CD14-positive monocyte (primary cell): ENCODE measurements around the gene NAA25. TPM values are rescaled to one million over a fixed set of nuclear protein-coding genes. Genes with fewer than 3 reads are reported as not detected.
"Not testable (repeated sequence)": the region's sequence is repeated elsewhere in the genome, so short reads cannot be mapped to it uniquely, and the experiment has no call there.

Experiments
- DNase-seq, 3 donors: peaks; one replicate each; pipeline ENCODE4 v3.0.0-alpha.2; 2011 to 2022
- H2AFZ ChIP-seq: 2 replicates; pipeline ENCODE4 v1.6.0; 2012; ENCODE audit warnings: mild to moderate bottlenecking, low read depth, low read length, inconsistent platforms; ENCODE audit not compliant: insufficient read depth, poor library complexity, severe bottlenecking
- H3K27ac ChIP-seq, 2 donors: 1 replicate in 1 of 2; 2 replicates in 1 of 2; pipeline ENCODE4 v1.5.1; 2012 to 2013; ENCODE audit warnings: low read length in 2 of 2, control low read depth in 1 of 2, inconsistent platforms in 1 of 2, low read depth in 1 of 2, mild to moderate bottlenecking in 1 of 2
- H3K27me3 ChIP-seq, 2 donors: one replicate each; pipeline versions ENCODE4 v1.6.0 to v1.6.1; 2011 to 2013; ENCODE audit warnings: low read length in 2 of 2; ENCODE audit not compliant: control insufficient read depth in 2 of 2, insufficient read depth in 2 of 2
- H3K36me3 ChIP-seq, 2 donors: replicated peaks in 1 of 2; 1 replicate in 1 of 2; 2 replicates in 1 of 2; pipeline versions ENCODE4 v1.5.1 to v1.6.1; 2012 to 2013; ENCODE audit warnings: low read length in 2 of 2, control low read depth in 1 of 2, inconsistent platforms in 1 of 2, mild to moderate bottlenecking in 1 of 2; ENCODE audit not compliant: insufficient read depth in 2 of 2, control insufficient read depth in 1 of 2
- H3K4me1 ChIP-seq, 2 donors: 1 replicate in 1 of 2; 2 replicates in 1 of 2; pipeline versions ENCODE4 v1.5.1 to v1.6.1; 2012 to 2013; ENCODE audit warnings: low read length in 2 of 2, control low read depth in 1 of 2, inconsistent platforms in 1 of 2, mild to moderate bottlenecking in 1 of 2, moderate library complexity in 1 of 2; ENCODE audit not compliant: insufficient read depth in 2 of 2, control insufficient read depth in 1 of 2
- H3K4me2 ChIP-seq: replicated peaks from 2 replicates; pipeline ENCODE3; 2012; ENCODE audit warnings: low read length, moderate library complexity, mild to moderate bottlenecking; ENCODE audit not compliant: poor library complexity, severe bottlenecking; ENCODE audit errors: extremely low read depth
- H3K4me3 ChIP-seq, 3 experiments: fragments of 200-600 bp in 1 of 3; sonication (generic) in 1 of 3; replicated peaks in 1 of 3; 1 replicate in 2 of 3; 2 replicates in 1 of 3; pipeline ENCODE4 v1.5.1; 2011 to 2013; ENCODE audit warnings: low read length in 3 of 3, mild to moderate bottlenecking in 3 of 3, control low read depth in 2 of 3, low read depth in 2 of 3, inconsistent platforms in 1 of 3, moderate library complexity in 1 of 3
- H3K79me2 ChIP-seq: 2 replicates; pipeline ENCODE4 v1.6.0; 2012; ENCODE audit warnings: mild to moderate bottlenecking, control low read depth, inconsistent platforms, low read length, moderate library complexity; ENCODE audit not compliant: insufficient read depth
- H3K9ac ChIP-seq: 2 replicates; pipeline ENCODE4 v1.6.0; 2017; ENCODE audit warnings: low read length, mild to moderate bottlenecking; ENCODE audit not compliant: insufficient read depth, poor library complexity, severe bottlenecking
- H3K9me3 ChIP-seq, 2 donors: replicated peaks in 1 of 2; 1 replicate in 1 of 2; 2 replicates in 1 of 2; pipeline versions ENCODE4 v1.5.1 to v1.6.1; 2012 to 2013; ENCODE audit warnings: low read length in 2 of 2, control low read depth in 1 of 2; ENCODE audit not compliant: control insufficient read depth in 1 of 2, insufficient read depth in 1 of 2
- H4K20me1 ChIP-seq: 2 replicates; pipeline ENCODE4 v1.6.0; 2012; ENCODE audit warnings: mild to moderate bottlenecking, low read length, control low read depth, moderate library complexity; ENCODE audit not compliant: insufficient read depth
- H3K27ac Mint-ChIP-seq, 7 donors: one replicate each; pipeline ENCODE4 v1.8.0; 2020; ENCODE audit warnings: mild to moderate bottlenecking in 7 of 7, mixed read lengths in 7 of 7, moderate library complexity in 6 of 7, inconsistent platforms in 2 of 7
- H3K27me3 Mint-ChIP-seq, 3 donors: one replicate each; pipeline ENCODE4 v1.8.0; 2021 to 2022; ENCODE audit warnings: low read depth in 3 of 3, mild to moderate bottlenecking in 3 of 3, mixed read lengths in 3 of 3, moderate library complexity in 3 of 3, inconsistent platforms in 1 of 3
- H3K36me3 Mint-ChIP-seq, 2 donors: one replicate each; pipeline ENCODE4 v1.8.0; 2020; ENCODE audit warnings: mixed read lengths in 2 of 2, inconsistent platforms in 1 of 2, mild to moderate bottlenecking in 1 of 2
- H3K4me1 Mint-ChIP-seq: one replicate; pipeline ENCODE4 v1.8.0; 2020; ENCODE audit warnings: mild to moderate bottlenecking, mixed read lengths
- H3K4me3 Mint-ChIP-seq, 2 donors: one replicate each; pipeline ENCODE4 v1.8.0; 2020; ENCODE audit warnings: mild to moderate bottlenecking in 2 of 2, mixed read lengths in 2 of 2, moderate library complexity in 1 of 2
- H3K9me3 Mint-ChIP-seq, 7 donors: one replicate each; pipeline ENCODE4 v1.8.0; 2020 to 2022; ENCODE audit warnings: mixed read lengths in 7 of 7, mild to moderate bottlenecking in 6 of 7, moderate library complexity in 6 of 7, inconsistent platforms in 2 of 7
- CTCF ChIP-seq: fragments of 200-600 bp; IDR thresholded peaks from one replicate; pipeline ENCODE4 v1.8.0; 2022; ENCODE audit warnings: antibody characterized with exemption, mild to moderate bottlenecking
- WGBS: methylation state at CpG from one replicate; pipeline ENCODE4 v1.1.5; 2013; ENCODE audit warnings: missing lambda C conversion rate; ENCODE audit not compliant: insufficient coverage; 5-methylcytosine and 5-hydroxymethylcytosine counted together
- intact Hi-C, 2 donors: fragments of 100-400 bp; cut with micrococcal nuclease; formaldehyde crosslinking; loops; one replicate each; pipeline versions ENCODE4 v1.15.0 to v1.15.1; 2023
- polyA plus RNA-seq, 3 donors: library from polyadenylated mRNA; depleted of rRNA in 1 of 3; unstranded in 2 of 3; stranded (reverse) in 1 of 3; fragments of 300-500 nt in 2 of 3; fragments of >200 nt in 1 of 3; fragmentation: Illumina TruSeq in 2 of 3; gene quantifications; 1 replicate in 2 of 3; 2 replicates in 1 of 3; pipeline ENCODE4 v1.2.3, GENCODE V29; 2012 to 2021

The NAA25 gene
- polyA plus RNA-seq, 3 donors = 4.3 to 7.9 (median 7.3) TPM

DNA sequence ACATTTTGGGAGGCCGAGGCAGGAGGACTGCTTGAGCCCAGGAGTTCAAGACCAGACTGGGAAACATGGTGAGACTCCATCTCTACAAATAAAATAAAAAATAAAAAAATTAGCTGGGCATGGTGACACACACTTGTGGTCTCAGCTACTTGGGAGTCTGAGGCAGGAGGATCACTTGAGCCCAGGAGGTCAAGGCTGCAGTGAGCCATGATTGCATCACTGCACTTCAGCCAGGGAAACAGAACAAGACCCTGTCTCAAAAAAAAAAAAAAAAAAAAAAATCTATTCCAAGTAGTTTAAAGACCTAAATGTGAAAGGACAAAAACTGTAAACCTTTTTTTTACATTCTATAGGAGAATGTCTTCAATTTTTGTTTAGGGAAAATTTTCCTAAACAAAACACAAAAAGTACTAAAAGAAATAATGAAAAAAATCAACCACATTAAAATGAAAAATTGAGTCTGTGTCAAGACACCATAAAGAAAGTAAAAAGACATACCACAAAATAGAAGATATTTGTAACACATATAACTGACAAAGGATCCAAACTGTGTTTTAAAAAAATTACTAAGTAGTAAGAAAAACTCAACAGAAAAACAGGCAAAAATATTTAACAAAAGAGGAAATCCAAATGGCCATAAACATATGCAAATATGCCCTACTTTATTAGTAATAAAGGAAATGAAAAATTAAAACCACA, 112.7 kb downstream of the NAA25 start:
- H3K36me3 ChIP-seq = no peaks in the 10 kb centered on the region
- H3K9me3 ChIP-seq = no peaks in the 10 kb centered on the region
- Mint-ChIP-seq H3K27ac (no peak overlapping the region), H3K4me3 (no peak overlapping the region), H3K27me3 (peaks cover 0 to 4% (median 3%) of the 10 kb centered on the region in 3 donors), H3K4me1 (peaks cover 45% of the 10 kb centered on the region), H3K36me3 (peaks cover 6 to 7% of the 10 kb centered on the region in 2 donors), H3K9me3 (no peaks in the 10 kb centered on the region)
- H3K79me2 ChIP-seq = no peaks in the 10 kb centered on the region
- intact Hi-C loops = no loop called here
- no peak overlapping the region for H3K27ac ChIP-seq
- no CpG with 5 or more reads among the region's 1 CpG for WGBS
- TF ChIP-seq CTCF = no peak
- H3K27me3 ChIP-seq = no peaks in the 10 kb centered on the region
- no peak for DNase-seq
- H3K4me2 ChIP-seq = no peak overlapping the region
- no peaks in the 10 kb centered on the region for H4K20me1 ChIP-seq
- H3K4me1 ChIP-seq = peaks cover 23 to 30% of the 10 kb centered on the region in 2 donors
- no peak overlapping the region for H3K9ac ChIP-seq
- H3K4me3 ChIP-seq = no peak overlapping the region
- no peak overlapping the region for H2AFZ ChIP-seq

GRCh38 chr12:111994211-111995111, 114.1 kb downstream of the NAA25 start:
- peak overlapping the region in 5 of 7 donors; percentile 20 to 84 (median 48) for H3K27ac Mint-ChIP-seq
- H3K27ac ChIP-seq, H3K27me3 ChIP-seq, H3K79me2 ChIP-seq, H3K36me3 Mint-ChIP-seq, H3K9ac ChIP-seq, H4K20me1 ChIP-seq, H3K9me3 Mint-ChIP-seq, H3K36me3 ChIP-seq, H3K9me3 ChIP-seq, intact Hi-C loops, H3K27me3 Mint-ChIP-seq: not testable (repeated sequence)
- peak overlapping the region; percentile 64 to 89 for H3K4me3 Mint-ChIP-seq
- peak overlapping the region; percentile 70 for H3K4me2 ChIP-seq
- peaks cover 22 to 28% of the 10 kb centered on the region in 2 donors for H3K4me1 ChIP-seq
- H3K4me1 Mint-ChIP-seq = peaks cover 40% of the 10 kb centered on the region
- DNase-seq = peak; percentile 29 to 52 (median 42)
- 8% methylated on average over 7 of the region's 17 CpGs for WGBS
- H2AFZ ChIP-seq = peak overlapping the region; percentile 20
- H3K4me3 ChIP-seq = peak overlapping the region in 2 of 3 experiments; percentile 30 to 61
